H1 (cell line): Measurements from ENCODE around the gene AGAP1. TPM values are rescaled to one million over a fixed set of nuclear protein-coding genes. Genes with fewer than 3 reads are reported as not detected.

ENCODE experiments used
- CTCF ChIA-PET: fragments of 300-600 bp; sonication (Branson Sonifier 250); formaldehyde crosslinking; loops from one replicate; lab custom pipeline; 2021; ENCODE audit not compliant: partially characterized antibody; lab: Charles Lee
- POLR2A ChIA-PET: fragments of 300-600 bp; sonication (Branson Sonifier 250); formaldehyde crosslinking; loops from one replicate; lab custom pipeline; 2021; ENCODE audit warnings: inconsistent platforms; ENCODE audit not compliant: partially characterized antibody; lab: Charles Lee
- DNase-seq, 2 experiments: peaks; one replicate each; pipeline versions ENCODE4 v3.0.0 to v3.0.0-alpha.2; 2010 to 2022; ENCODE audit warnings: low spot score in 2 of 2, low read depth in 1 of 2, mixed read lengths in 1 of 2
- FAIRE-seq: peaks from 2 replicates; lab custom pipeline; 2011; peaks lifted over from hg19 to GRCh38; lab: Jason Lieb, UNC
- H2AFZ ChIP-seq: 2 replicates; pipeline ENCODE4 v1.8.1; 2012; ENCODE audit warnings: low read length, inconsistent platforms
- H2AK5ac ChIP-seq: 2 replicates; pipeline ENCODE4 v1.6.1; 2013; ENCODE audit warnings: low read depth, low read length
- H2BK120ac ChIP-seq: replicated peaks from 2 replicates; pipeline ENCODE3; 2013; ENCODE audit warnings: low read depth, low read length, inconsistent platforms
- H2BK12ac ChIP-seq: 2 replicates; pipeline ENCODE4 v1.6.1; 2013; ENCODE audit warnings: low read depth, low read length
- H2BK15ac ChIP-seq: 2 replicates; pipeline ENCODE4 v1.6.1; 2013; ENCODE audit warnings: low read length
- H2BK20ac ChIP-seq: 2 replicates; pipeline ENCODE4 v1.6.1; 2013; ENCODE audit warnings: low read length
- H2BK5ac ChIP-seq: 2 replicates; pipeline ENCODE4 v1.6.1; 2013; ENCODE audit warnings: low read depth, low read length
- H3K14ac ChIP-seq: 2 replicates; pipeline ENCODE4 v1.6.1; 2013; ENCODE audit warnings: inconsistent platforms; ENCODE audit not compliant: insufficient read length
- H3K18ac ChIP-seq: 2 replicates; pipeline ENCODE4 v1.6.1; 2013; ENCODE audit warnings: low read length; ENCODE audit errors: extremely low read depth
- H3K23ac ChIP-seq: 2 replicates; pipeline ENCODE4 v1.6.1; 2013; ENCODE audit warnings: inconsistent platforms; ENCODE audit not compliant: insufficient read length
- H3K23me2 ChIP-seq: 2 replicates; pipeline ENCODE4 v1.6.1; 2013; ENCODE audit warnings: low read depth, low read length
- H3K27ac ChIP-seq: 2 replicates; pipeline ENCODE4 v1.6.1; 2011; ENCODE audit warnings: low read depth, low read length, inconsistent platforms
- H3K27me3 ChIP-seq, 4 experiments: replicated peaks in 1 of 4; 1 replicate in 1 of 4; 2 replicates in 3 of 4; pipeline versions ENCODE4 v1.6.1 to v1.8.1; 2011 to 2013; ENCODE audit warnings: low read length in 3 of 4, mild to moderate bottlenecking in 3 of 4, inconsistent platforms in 2 of 4, mixed read lengths in 2 of 4, moderate library complexity in 1 of 4; ENCODE audit not compliant: control insufficient read depth in 3 of 4, insufficient read depth in 3 of 4; ENCODE audit errors: extremely low read depth in 1 of 4
- H3K36me3 ChIP-seq, 4 experiments: 2 replicates each; pipeline versions ENCODE4 v1.6.1 to v1.8.1; 2011 to 2013; ENCODE audit warnings: mild to moderate bottlenecking in 4 of 4, low read length in 3 of 4, moderate library complexity in 2 of 4, control low read depth in 1 of 4, inconsistent platforms in 1 of 4; ENCODE audit not compliant: insufficient read depth in 4 of 4, control insufficient read depth in 2 of 4
- H3K4ac ChIP-seq: replicated peaks from 2 replicates; pipeline ENCODE3; 2013; ENCODE audit warnings: low read length, low read depth, mixed read lengths, inconsistent platforms; ENCODE audit not compliant: insufficient read length
- H3K4me1 ChIP-seq, 4 experiments: replicated peaks in 1 of 4; 1 replicate in 1 of 4; 2 replicates in 3 of 4; pipeline versions ENCODE4 v1.6.1 to v1.8.1; 2011 to 2013; ENCODE audit warnings: low read length in 3 of 4, inconsistent platforms in 2 of 4, mixed read lengths in 1 of 4; ENCODE audit not compliant: insufficient read depth in 4 of 4, control insufficient read depth in 3 of 4
- H3K4me2 ChIP-seq, 2 experiments: 2 replicates each; pipeline versions ENCODE4 v1.6.1 to v1.8.1; 2011 to 2013; ENCODE audit warnings: low read depth in 2 of 2, low read length in 2 of 2, control low read depth in 1 of 2, inconsistent platforms in 1 of 2, mild to moderate bottlenecking in 1 of 2; ENCODE audit not compliant: insufficient read depth in 1 of 2
- H3K4me3 ChIP-seq, 4 experiments: fragments of 200-600, 300-600 bp in 1 of 4; sonication (generic), shearing (Covaris generic), sonication (Bioruptor Twin) in 1 of 4; 2 replicates each; pipeline versions ENCODE4 v1.5.1 to v1.8.1; 2011 to 2016; ENCODE audit warnings: low read length in 4 of 4, low read depth in 3 of 4, control low read depth in 2 of 4, inconsistent platforms in 2 of 4, mild to moderate bottlenecking in 2 of 4, mixed read lengths in 1 of 4, moderate library complexity in 1 of 4; ENCODE audit not compliant: insufficient read depth in 2 of 4; ENCODE audit errors: extremely low read depth in 1 of 4
- H3K56ac ChIP-seq: replicated peaks from 2 replicates; pipeline ENCODE3; 2013; ENCODE audit warnings: low read depth, mild to moderate bottlenecking, mixed read lengths, low read length, inconsistent platforms; ENCODE audit not compliant: insufficient read length
- H3K79me1 ChIP-seq: 2 replicates; pipeline ENCODE4 v1.6.1; 2013; ENCODE audit warnings: low read depth, low read length, control low read depth
- H3K79me2 ChIP-seq, 2 experiments: 2 replicates each; pipeline versions ENCODE4 v1.6.1 to v1.8.1; 2012 to 2013; ENCODE audit warnings: low read length in 2 of 2, mild to moderate bottlenecking in 2 of 2, inconsistent platforms in 1 of 2; ENCODE audit not compliant: insufficient read depth in 2 of 2, control insufficient read depth in 1 of 2
- H3K9ac ChIP-seq, 4 experiments: replicated peaks in 1 of 4; 1 replicate in 1 of 4; 2 replicates in 3 of 4; pipeline versions ENCODE4 v1.6.1 to v1.8.1; 2011 to 2013; ENCODE audit warnings: low read depth in 3 of 4, low read length in 3 of 4, control low read depth in 2 of 4, mild to moderate bottlenecking in 2 of 4, moderate library complexity in 2 of 4, inconsistent platforms in 1 of 4; ENCODE audit errors: extremely low read depth in 1 of 4
- H3K9me3 ChIP-seq, 2 experiments: 2 replicates each; pipeline versions ENCODE4 v1.6.1 to v1.8.1; 2012 to 2013; ENCODE audit warnings: mild to moderate bottlenecking in 2 of 2, moderate library complexity in 2 of 2, control low read depth in 1 of 2, inconsistent platforms in 1 of 2, low read depth in 1 of 2, low read length in 1 of 2, mixed read lengths in 1 of 2; ENCODE audit not compliant: insufficient read depth in 2 of 2
- H4K20me1 ChIP-seq, 2 experiments: replicated peaks in 1 of 2; 2 replicates each; pipeline versions ENCODE3 to v1.8.1; 2011 to 2013; ENCODE audit warnings: inconsistent platforms in 2 of 2, low read length in 2 of 2, mild to moderate bottlenecking in 1 of 2; ENCODE audit not compliant: insufficient read depth in 2 of 2, control insufficient read depth in 1 of 2
- H4K5ac ChIP-seq: 2 replicates; pipeline ENCODE4 v1.6.1; 2013; ENCODE audit warnings: low read length, low read depth, mixed read lengths, inconsistent platforms; ENCODE audit not compliant: insufficient read length
- H4K8ac ChIP-seq: 2 replicates; pipeline ENCODE4 v1.8.0; 2013; ENCODE audit warnings: mild to moderate bottlenecking, moderate library complexity, low read length, inconsistent platforms; ENCODE audit not compliant: insufficient read depth; ENCODE audit errors: extremely low read depth
- H4K91ac ChIP-seq: replicated peaks from 2 replicates; pipeline ENCODE3; 2013; ENCODE audit warnings: low read length, mixed read lengths, inconsistent platforms; ENCODE audit not compliant: insufficient read length
- CBX5 ChIP-seq: fragments of 300-800, 300-1000 bp; sonication (generic); IDR thresholded peaks from 2 replicates; pipeline ENCODE4 v1.7.1; 2016; ENCODE audit warnings: antibody characterized with exemption, low read length, low read depth
- CBX8 ChIP-seq: fragments of 300-800, 300-1000 bp; sonication (generic); IDR thresholded peaks from 2 replicates; pipeline ENCODE4 v1.7.1; 2016; ENCODE audit warnings: low read depth, low read length, borderline replicate concordance
- CTBP2 ChIP-seq: IDR thresholded peaks from 2 replicates; pipeline ENCODE4 v1.7.0; 2011; ENCODE audit warnings: borderline replicate concordance, mild to moderate bottlenecking, moderate library complexity, mixed read lengths, low read length; ENCODE audit not compliant: insufficient read depth, insufficient read length
- EGR1 ChIP-seq: IDR thresholded peaks from 2 replicates; pipeline ENCODE4 v1.6.1; 2011; ENCODE audit warnings: low read depth, low read length, borderline replicate concordance
- MAFK ChIP-seq: IDR thresholded peaks from 2 replicates; pipeline ENCODE4 v1.6.1; 2012; ENCODE audit warnings: low read depth, mild to moderate bottlenecking, improper control_type of control experiment, low read length
- RAD21 ChIP-seq, 2 experiments: IDR thresholded peaks in 1 of 2; conservative IDR thresholded peaks in 1 of 2; 2 replicates each; pipeline ENCODE4 v1.6.1; 2011; ENCODE audit warnings: low read depth in 2 of 2, low read length in 2 of 2, improper control_type of control experiment in 1 of 2, inconsistent platforms in 1 of 2, mild to moderate bottlenecking in 1 of 2, moderate library complexity in 1 of 2
- RFX5 ChIP-seq: IDR thresholded peaks from 2 replicates; pipeline ENCODE4 v1.6.1; 2011; ENCODE audit warnings: low read depth, low read length, improper control_type of control experiment, borderline replicate concordance
- SAP30 ChIP-seq: fragments of 300-600 bp; sonication (generic); IDR thresholded peaks from 2 replicates; pipeline ENCODE4 v1.7.1; 2012; ENCODE audit warnings: low read length, moderate library complexity, mild to moderate bottlenecking, inconsistent platforms; ENCODE audit not compliant: insufficient read depth, insufficient replicate concordance
- SP2 ChIP-seq: IDR thresholded peaks from 2 replicates; pipeline ENCODE4 v1.6.1; 2012; ENCODE audit warnings: mild to moderate bottlenecking, low read length, inconsistent platforms
- SP4 ChIP-seq: IDR thresholded peaks from 2 replicates; pipeline ENCODE4 v1.6.1; 2012; ENCODE audit warnings: low read length, inconsistent platforms
- WGBS, 2 experiments: shearing (Covaris generic) in 1 of 2; methylation state at CpG; one replicate each; pipeline versions ENCODE4 v1.1.6 to v1.1.7; 2013 to 2015; ENCODE audit warnings: low lambda C conversion rate in 2 of 2, mixed read lengths in 2 of 2, inconsistent platforms in 1 of 2, low coverage in 1 of 2, missing lambda C conversion rate in 1 of 2; ENCODE audit not compliant: insufficient replicate concordance in 2 of 2, insufficient coverage in 1 of 2, insufficient read length in 1 of 2; ENCODE audit errors: extremely low coverage in 1 of 2, missing lambda C conversion rate in 1 of 2; 5-methylcytosine and 5-hydroxymethylcytosine counted together
- polyA plus RNA-seq, 7 experiments: library from polyadenylated mRNA; depleted of rRNA in 3 of 7; stranded (reverse) in 5 of 7; unstranded in 2 of 7; fragments of >200 nt in 5 of 7; fragments of 200-250 nt in 2 of 7; gene quantifications; 1 replicate in 5 of 7; 2 replicates in 1 of 7; 4 replicates in 1 of 7; pipeline versions ENCODE4 v1.2.1 to v1.2.3, GENCODE V29; 2011 to 2013; ENCODE audit warnings: missing spikeins in 2 of 7, mixed read lengths in 2 of 7
- total RNA-seq: library from RNA; stranded (reverse); fragmentation: NEBNext Ultra II Directional; extraction: Animal tissue kit (Norgen Biotek cat#: 25700); gene quantifications from 2 replicates; pipeline ENCODE4 v1.2.1, GENCODE V29; 2021

The AGAP1 gene
- total and polyA plus RNA-seq, 2 of the 8 experiments (the other 6 are each of a cell fraction or from before 2014, with no cell fraction given) = 18.1 to 39.4 TPM

- 0 out of 2 replicates have a peak overlapping the region, but pooled peaks have one; percentile 51 for H3K18ac ChIP-seq
- H3K23me2 ChIP-seq = no peaks in the 10 kb centered on the region
- no peaks in the 10 kb centered on the region; a peak in 1 of 8 replicates for H3K36me3 ChIP-seq
- DNase-seq (no peak), FAIRE-seq (no peak)
- H3K9me3 ChIP-seq = no peaks in the 10 kb centered on the region
- H3K79me2 ChIP-seq = no peaks in the 10 kb centered on the region
- H2AFZ ChIP-seq = no peak overlapping the region
- no peak overlapping the region for H4K91ac ChIP-seq
- WGBS, 2 experiments = 92% methylated on average over 17 of the region's 17 CpGs; no CpG with 5 or more reads in 1 of the 2 experiments
- H4K20me1 ChIP-seq = peaks cover 1 to 4% of the 10 kb centered on the region in 2 experiments
- no peak overlapping the region for H2BK120ac ChIP-seq
- H4K5ac ChIP-seq = no peak overlapping the region
- no peak overlapping the region for H2BK15ac ChIP-seq
- no peaks in the 10 kb centered on the region for H3K27me3 ChIP-seq
- peak overlapping the region; percentile 84; the same call in 1 of the 2 replicates for H2AK5ac ChIP-seq
- no peak overlapping the region for H3K9ac ChIP-seq
- ChIA-PET POLR2A (no interaction called here), CTCF (interaction anchor here (1.0 to 3.0 kb wide), 4 partner anchors 10 to 165 kb away, joined by 3 to 10 read pairs (median 4); no protein-coding TSS in a partner anchor)
- H2BK20ac ChIP-seq = no peak overlapping the region
- H3K56ac ChIP-seq = no peak overlapping the region
- 0 out of 2 replicates have a peak overlapping the region, but pooled peaks have one; percentile 75 for H2BK12ac ChIP-seq
- no peak overlapping the region for H4K8ac ChIP-seq
- H3K79me1 ChIP-seq = no peaks in the 10 kb centered on the region; the same call in 1 of the 2 replicates
- peaks cover 0 to 10% (median 4%) of the 10 kb centered on the region in 4 experiments; a peak in 4 of 7 replicates for H3K4me1 ChIP-seq
- no peak overlapping the region for H3K4me2 ChIP-seq
- no peak overlapping the region for H3K4me3 ChIP-seq
- no peak overlapping the region for H3K23ac ChIP-seq
- H3K14ac ChIP-seq = no peak overlapping the region
- TF ChIP-seq SP2 = no peak
- no peak for TF ChIP-seq MAFK
- TF ChIP-seq CBX8 = no peak
- TF ChIP-seq CTBP2 = no peak
- no peak for TF ChIP-seq SP4
- no peak for TF ChIP-seq SAP30
- TF ChIP-seq EGR1 = no peak
- TF ChIP-seq RAD21 (IDR thresholded peaks at IDR 0.05 in 1 of 2, conservative IDR thresholded peaks at IDR 0.05 in 1 of 2; ENCODE audit: low read depth in 2 of 2, low read length in 2 of 2) = no peak
- TF ChIP-seq RFX5 = no peak
- no peak for TF ChIP-seq CBX5
- no peak overlapping the region for H3K27ac ChIP-seq
- H2BK5ac ChIP-seq = 0 out of 2 replicates have a peak overlapping the region, but pooled peaks have one; percentile 5
- H3K4ac ChIP-seq = no peak overlapping the region
Measured at GRCh38 chr2:236128321-236128720, 634.5 kb downstream of the AGAP1 start.
